Keratinocyte (primary cell): Measurements from ENCODE around the gene MFAP2. TPM values are rescaled to one million over a fixed set of nuclear protein-coding genes. Genes with fewer than 3 reads are reported as not detected.

Experiments used
- DNase-seq: peaks from one replicate; pipeline ENCODE4 v3.0.0-alpha.2; 2011; ENCODE audit warnings: low read depth, missing footprints, low spot score
- FAIRE-seq: peaks from 2 replicates; lab custom pipeline; 2011; peaks lifted over from hg19 to GRCh38; lab: Jason Lieb, UNC
- H2AFZ ChIP-seq: 2 replicates; pipeline ENCODE4 v1.6.0; 2012; ENCODE audit warnings: low read length, control low read depth, inconsistent platforms; ENCODE audit not compliant: control insufficient read depth
- H3K27ac ChIP-seq: 2 replicates; pipeline ENCODE4 v1.5.1; 2011; ENCODE audit warnings: low read length; ENCODE audit not compliant: control insufficient read depth, insufficient read depth
- H3K27me3 ChIP-seq: 3 replicates; pipeline ENCODE4 v1.6.0; 2011; ENCODE audit warnings: low read length; ENCODE audit not compliant: control insufficient read depth, insufficient read depth; ENCODE audit errors: extremely low read depth
- H3K36me3 ChIP-seq, 2 experiments: 2 replicates in 1 of 2; 3 replicates in 1 of 2; pipeline ENCODE4 v1.5.1; 2011; ENCODE audit warnings: low read length in 2 of 2, mild to moderate bottlenecking in 1 of 2; ENCODE audit not compliant: control insufficient read depth in 2 of 2, insufficient read depth in 2 of 2; ENCODE audit errors: extremely low read depth in 1 of 2
- H3K4me1 ChIP-seq: 3 replicates; pipeline ENCODE4 v1.5.1; 2011; ENCODE audit warnings: low read length; ENCODE audit not compliant: control insufficient read depth, insufficient read depth; ENCODE audit errors: extremely low read depth
- H3K4me2 ChIP-seq: 3 replicates; pipeline ENCODE4 v1.6.0; 2011; ENCODE audit warnings: low read depth, low read length; ENCODE audit not compliant: control insufficient read depth, insufficient read depth; ENCODE audit errors: extremely low read depth
- H3K4me3 ChIP-seq, 3 experiments: fragments of 200-600 bp in 1 of 3; sonication (generic) in 1 of 3; 2 replicates in 2 of 3; 3 replicates in 1 of 3; pipeline ENCODE4 v1.5.1; 2011 to 2016; ENCODE audit warnings: low read length in 3 of 3, mild to moderate bottlenecking in 3 of 3, control low read depth in 2 of 3, inconsistent platforms in 1 of 3, low read depth in 1 of 3, mixed read lengths in 1 of 3, mixed run types in 1 of 3, moderate library complexity in 1 of 3; ENCODE audit not compliant: control insufficient read depth in 2 of 3, insufficient read depth in 2 of 3; ENCODE audit errors: extremely low read depth in 1 of 3
- H3K79me2 ChIP-seq: 2 replicates; pipeline ENCODE4 v1.6.0; 2012; ENCODE audit warnings: low read length; ENCODE audit not compliant: control insufficient read depth, insufficient read depth
- H3K9ac ChIP-seq: 3 replicates; pipeline ENCODE4 v1.6.0; 2011; ENCODE audit warnings: low read length; ENCODE audit not compliant: control insufficient read depth, insufficient read depth; ENCODE audit errors: extremely low read depth
- H3K9me1 ChIP-seq: 3 replicates; pipeline ENCODE4 v1.6.0; 2011; ENCODE audit warnings: low read length; ENCODE audit not compliant: control insufficient read depth, insufficient read depth; ENCODE audit errors: extremely low read depth
- H3K9me3 ChIP-seq: 2 replicates; pipeline ENCODE4 v1.5.1; 2012; ENCODE audit warnings: low read depth, low read length; ENCODE audit not compliant: control insufficient read depth
- H4K20me1 ChIP-seq: 3 replicates; pipeline ENCODE4 v1.6.0; 2011; ENCODE audit warnings: low read length; ENCODE audit not compliant: control insufficient read depth, insufficient read depth; ENCODE audit errors: extremely low read depth
- CTCF ChIP-seq, 3 experiments: IDR thresholded peaks in 1 of 3; conservative IDR thresholded peaks in 1 of 3; optimal IDR thresholded peaks in 1 of 3; 2 replicates in 2 of 3; 3 replicates in 1 of 3; pipeline versions ENCODE3 to v1.5.1; 2011; ENCODE audit warnings: low read length in 3 of 3, mild to moderate bottlenecking in 3 of 3, moderate library complexity in 2 of 3, control low read depth in 1 of 3, inconsistent platforms in 1 of 3; ENCODE audit not compliant: insufficient read depth in 2 of 3; ENCODE audit errors: extremely low read depth in 1 of 3
- EZH2 ChIP-seq: IDR thresholded peaks from one replicate; pipeline ENCODE4 v1.6.1; 2012; ENCODE audit warnings: inconsistent platforms, mild to moderate bottlenecking, low read length, moderate library complexity
- dilution Hi-C: fragments of 300-500 bp; cut with MboI; formaldehyde crosslinking; loops from one replicate; pipeline ENCODE4 v1.7.0; 2020; ENCODE audit warnings: low sequenced_read_pairs; ENCODE audit not compliant: extremely low pct_ligation_motif_present
- polyA plus RNA-seq, 5 experiments: library from polyadenylated mRNA; depleted of rRNA in 3 of 5; stranded (reverse) in 3 of 5; stranded (forward) in 1 of 5; unstranded in 1 of 5; fragments of >200 nt; gene quantifications; 1 replicate in 1 of 5; 2 replicates in 3 of 5; 3 replicates in 1 of 5; pipeline versions ENCODE4 v1.2.1 to v1.2.3, GENCODE V29; 2011 to 2012; ENCODE audit warnings: missing spikeins in 2 of 5, low read depth in 1 of 5, low replicate concordance in 1 of 5

Gene MFAP2
- polyA plus RNA-seq, 1 donor (not counting 4 experiments of a cell fraction or from before 2014, with no cell fraction given), result 34.6 TPM

DNA sequence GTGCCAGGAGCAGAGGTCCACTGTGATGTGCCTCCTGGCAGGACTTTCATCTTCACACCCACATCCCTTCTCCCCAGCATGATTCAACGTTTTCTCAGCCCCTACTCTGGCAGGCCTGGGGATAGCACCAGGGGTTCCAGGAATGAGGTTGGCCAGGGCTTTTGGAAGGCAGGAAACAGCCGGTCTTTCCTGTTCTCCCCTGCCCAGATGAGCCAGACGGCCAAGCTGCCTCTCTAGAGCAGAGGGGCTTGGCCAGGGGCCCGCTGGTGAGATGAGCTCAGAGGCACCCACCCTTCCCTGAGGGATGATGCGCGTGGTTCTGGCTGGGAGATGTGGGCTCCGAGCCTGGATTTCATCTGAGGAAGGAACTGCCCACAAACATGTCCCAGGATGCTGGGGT is 4.3 kb upstream of the MFAP2 start:
- Histone ChIP-seq H3K9me3 (no peaks in the 10 kb centered on the region), H3K4me2 (peak overlapping the region; percentile 39), H4K20me1 (no peaks in the 10 kb centered on the region), H3K9ac (peak overlapping the region; percentile 30), H3K27ac (peak overlapping the region; percentile 54), H3K4me3 (no peak overlapping the region), H3K27me3 (no peaks in the 10 kb centered on the region), H3K36me3 (peaks cover 12 to 16% of the 10 kb centered on the region in 2 experiments), H2AFZ (no peak overlapping the region), H3K79me2 (peaks cover under 1% of the 10 kb centered on the region), H3K9me1 (no peaks in the 10 kb centered on the region), H3K4me1 (peaks cover 28% of the 10 kb centered on the region)
- no peak for TF ChIP-seq CTCF (optimal IDR thresholded peaks at IDR 0.05 in 1 of 3, IDR thresholded peaks at IDR 0.05 in 1 of 3, conservative IDR thresholded peaks at IDR 0.05 in 1 of 3; ENCODE audit: extremely low read depth in 1 of 3, insufficient read depth in 2 of 3, low read length in 3 of 3)
- no peak for TF ChIP-seq EZH2
- FAIRE-seq, result peak; percentile 96
- dilution Hi-C loops, result no loop called here
- DNase-seq, result peak; percentile 56

- dilution Hi-C loops, result no loop called here
- Histone ChIP-seq H3K9me1 (no peaks in the 10 kb centered on the region), H4K20me1 (no peaks in the 10 kb centered on the region), H3K79me2 (peaks cover 11% of the 10 kb centered on the region), H3K36me3 (peaks cover 9 to 16% of the 10 kb centered on the region in 2 experiments), H3K4me2 (no peak overlapping the region), H3K9ac (no peak overlapping the region), H3K4me1 (peaks cover 37% of the 10 kb centered on the region), H3K9me3 (no peaks in the 10 kb centered on the region), H3K27me3 (no peaks in the 10 kb centered on the region), H3K4me3 (no peak overlapping the region), H2AFZ (no peak overlapping the region), H3K27ac (no peak overlapping the region)
- DNase-seq, result no peak
- no peak for FAIRE-seq
- no peak for TF ChIP-seq EZH2
- no peak for TF ChIP-seq CTCF (optimal IDR thresholded peaks at IDR 0.05 in 1 of 3, IDR thresholded peaks at IDR 0.05 in 1 of 3, conservative IDR thresholded peaks at IDR 0.05 in 1 of 3; ENCODE audit: extremely low read depth in 1 of 3, insufficient read depth in 2 of 3, low read length in 3 of 3)
Measured at GRCh38 chr1:16983649-16984048, 3.2 kb upstream of the MFAP2 start.
